Measurements from ENCODE around the gene FCRL6. TPM values are rescaled to one million over a fixed set of nuclear protein-coding genes. Genes with fewer than 3 reads are reported as not detected.

Gene FCRL6
- total RNA-seq, 1 donor: not detected

GRCh38 chr1:159771127-159771895 is 30.8 kb upstream of the FCRL6 start:
- no peak overlapping the region for H3K4me3 ChIP-seq (ENCODE audit: low read depth, low read length)
- DNase-seq (ENCODE audit: low read depth): no peak
- TF ChIP-seq CTCF (IDR thresholded peaks at IDR 0.05; ENCODE audit: insufficient read depth, low read depth, low read length): no peak

- DNase-seq (ENCODE audit: low read depth): no peak
- H3K4me3 ChIP-seq (ENCODE audit: low read depth, low read length): no peak overlapping the region
- no peak for TF ChIP-seq CTCF (IDR thresholded peaks at IDR 0.05; ENCODE audit: insufficient read depth, low read depth, low read length)
Observed at GRCh38 chr1:159774465-159774864, 27.7 kb upstream of the FCRL6 start.

GRCh38 chr1:159775716-159776115 is 26.4 kb upstream of the FCRL6 start:
- H3K4me3 ChIP-seq (ENCODE audit: low read depth, low read length): no peak overlapping the region
- no peak for TF ChIP-seq CTCF (IDR thresholded peaks at IDR 0.05; ENCODE audit: insufficient read depth, low read depth, low read length)
- DNase-seq (ENCODE audit: low read depth): no peak

GRCh38 chr1:159778266-159778665 is 23.9 kb upstream of the FCRL6 start:
- TF ChIP-seq CTCF (IDR thresholded peaks at IDR 0.05; ENCODE audit: insufficient read depth, low read depth, low read length): no peak
- no peak for DNase-seq (ENCODE audit: low read depth)
- H3K4me3 ChIP-seq (ENCODE audit: low read depth, low read length): no peak overlapping the region

- no peak for TF ChIP-seq CTCF (IDR thresholded peaks at IDR 0.05; ENCODE audit: insufficient read depth, low read depth, low read length)
- no peak overlapping the region for H3K4me3 ChIP-seq (ENCODE audit: low read depth, low read length)
- peak; percentile 10 for DNase-seq (ENCODE audit: low read depth)
Observed at GRCh38 chr1:159779403-159779851, 22.7 kb upstream of the FCRL6 start.

GRCh38 chr1:159780583-159781582 is 21.3 kb upstream of the FCRL6 start, which contains the start of gene DUSP23:
Gene DUSP23, plus strand, starts transcription at chr1:159780962. Its CDS starts 139 bp downstream, at chr1:159781101.
- peak within 1 kb of the TSS; percentile 62 for H3K4me3 ChIP-seq (ENCODE audit: low read depth, low read length)
- peak; percentile 76 for TF ChIP-seq CTCF (IDR thresholded peaks at IDR 0.05; ENCODE audit: insufficient read depth, low read depth, low read length)
- peak; percentile 92 for DNase-seq (ENCODE audit: low read depth)
